H9 (cell line): Measurements from ENCODE around the gene BZW2. TPM values are rescaled to one million over a fixed set of nuclear protein-coding genes. Genes with fewer than 3 reads are reported as not detected.

Source experiments
- DNase-seq: peaks from one replicate; pipeline ENCODE4 v3.0.0-alpha.2; 2017
- H2AFZ ChIP-seq: one replicate; pipeline ENCODE4 v1.6.1; 2013; ENCODE audit warnings: mild to moderate bottlenecking, low read length, control low read depth, moderate library complexity
- H2AK5ac ChIP-seq: 2 replicates; pipeline ENCODE4 v1.6.1; 2013; ENCODE audit warnings: low read length, control low read depth, mixed read lengths; ENCODE audit not compliant: insufficient read length
- H2BK120ac ChIP-seq: one replicate; pipeline ENCODE4 v1.6.1; 2013; ENCODE audit warnings: low read depth, mild to moderate bottlenecking, low read length, control low read depth, inconsistent platforms; ENCODE audit not compliant: poor library complexity, severe bottlenecking
- H2BK12ac ChIP-seq: 2 replicates; pipeline ENCODE4 v1.6.1; 2013; ENCODE audit warnings: low read length, control low read depth, mixed read lengths, low read depth; ENCODE audit not compliant: insufficient read length
- H2BK15ac ChIP-seq: 2 replicates; pipeline ENCODE4 v1.6.1; 2013; ENCODE audit warnings: low read depth, low read length, control low read depth
- H2BK20ac ChIP-seq: one replicate; pipeline ENCODE4 v1.6.1; 2013; ENCODE audit warnings: low read depth, mild to moderate bottlenecking, low read length, control low read depth, inconsistent platforms; ENCODE audit not compliant: poor library complexity, severe bottlenecking
- H2BK5ac ChIP-seq: 2 replicates; pipeline ENCODE4 v1.6.1; 2013; ENCODE audit warnings: low read length, control low read depth, mixed read lengths; ENCODE audit not compliant: insufficient read length
- H3K14ac ChIP-seq: 2 replicates; pipeline ENCODE4 v1.6.1; 2013; ENCODE audit warnings: low read length, control low read depth; ENCODE audit not compliant: insufficient read depth
- H3K18ac ChIP-seq: 2 replicates; pipeline ENCODE4 v1.6.1; 2013; ENCODE audit warnings: low read depth, mild to moderate bottlenecking, mixed read lengths, low read length, control low read depth; ENCODE audit not compliant: insufficient read length
- H3K23ac ChIP-seq: 2 replicates; pipeline ENCODE4 v1.6.1; 2013; ENCODE audit warnings: low read length, control low read depth, mixed read lengths, low read depth; ENCODE audit not compliant: insufficient read length
- H3K23me2 ChIP-seq: 2 replicates; pipeline ENCODE4 v1.6.1; 2013; ENCODE audit warnings: low read depth, mild to moderate bottlenecking, mixed read lengths, low read length, control low read depth; ENCODE audit not compliant: insufficient read length, poor library complexity, severe bottlenecking
- H3K27ac ChIP-seq: 2 replicates; pipeline ENCODE4 v1.5.1; 2013; ENCODE audit warnings: low read length, control low read depth, mixed read lengths, low read depth; ENCODE audit not compliant: insufficient read length
- H3K27me3 ChIP-seq: 2 replicates; pipeline ENCODE4 v1.6.1; 2013; ENCODE audit warnings: low read length, control low read depth, inconsistent platforms; ENCODE audit not compliant: insufficient read depth
- H3K4ac ChIP-seq: 2 replicates; pipeline ENCODE4 v1.6.1; 2013; ENCODE audit warnings: low read depth, mild to moderate bottlenecking, control low read depth, inconsistent platforms, low read length, moderate library complexity
- H3K4me1 ChIP-seq: 2 replicates; pipeline ENCODE4 v1.6.1; 2013; ENCODE audit warnings: low read length, control low read depth, inconsistent platforms; ENCODE audit not compliant: insufficient read depth
- H3K4me2 ChIP-seq: 2 replicates; pipeline ENCODE4 v1.6.1; 2013; ENCODE audit warnings: low read length, control low read depth, mixed read lengths; ENCODE audit not compliant: insufficient read length, insufficient read depth
- H3K56ac ChIP-seq: 2 replicates; pipeline ENCODE4 v1.6.1; 2013; ENCODE audit warnings: low read depth, mild to moderate bottlenecking, mixed read lengths, low read length, control low read depth; ENCODE audit not compliant: insufficient read length
- H3K79me1 ChIP-seq: 2 replicates; pipeline ENCODE4 v1.6.1; 2013; ENCODE audit warnings: low read depth, mild to moderate bottlenecking, moderate library complexity, low read length, control low read depth, inconsistent platforms; ENCODE audit not compliant: insufficient read depth, poor library complexity, severe bottlenecking
- H3K79me2 ChIP-seq: 2 replicates; pipeline ENCODE4 v1.6.1; 2013; ENCODE audit warnings: low read length, control low read depth, inconsistent platforms; ENCODE audit not compliant: insufficient read depth
- H3K9ac ChIP-seq: 2 replicates; pipeline ENCODE4 v1.6.1; 2013; ENCODE audit warnings: low read length, control low read depth, mixed read lengths; ENCODE audit not compliant: insufficient read length; ENCODE audit errors: extremely low read depth
- H3K9me3 ChIP-seq: one replicate; pipeline ENCODE4 v1.6.1; 2013; ENCODE audit warnings: low read depth, low read length, inconsistent platforms; ENCODE audit not compliant: control insufficient read depth
- H3T11ph ChIP-seq: one replicate; pipeline ENCODE4 v1.6.1; 2013; ENCODE audit warnings: mild to moderate bottlenecking, low read length, control low read depth, inconsistent platforms
- H4K20me1 ChIP-seq: one replicate; pipeline ENCODE4 v1.6.1; 2013; ENCODE audit not compliant: control insufficient read depth, insufficient read length, insufficient read depth
- H4K5ac ChIP-seq: 2 replicates; pipeline ENCODE4 v1.6.1; 2013; ENCODE audit warnings: low read depth, mild to moderate bottlenecking, mixed read lengths, low read length, control low read depth; ENCODE audit not compliant: insufficient read length
- H4K8ac ChIP-seq: replicated peaks from 2 replicates; pipeline ENCODE4 v1.6.1; 2013; ENCODE audit warnings: low read length, control low read depth, mixed read lengths, low read depth; ENCODE audit not compliant: insufficient read length
- H4K91ac ChIP-seq: 2 replicates; pipeline ENCODE4 v1.6.1; 2013; ENCODE audit warnings: low read depth, mild to moderate bottlenecking, moderate library complexity, mixed read lengths, low read length, control low read depth; ENCODE audit not compliant: insufficient read length
- H3K27ac Mint-ChIP-seq, 3 experiments: 2 replicates in 2 of 3; 3 replicates in 1 of 3; pipeline ENCODE4 v1.8.0; 2020 to 2021; ENCODE audit warnings: mixed read lengths in 3 of 3, mild to moderate bottlenecking in 1 of 3, moderate library complexity in 1 of 3
- H3K27me3 Mint-ChIP-seq: 2 replicates; pipeline ENCODE4 v1.8.0; 2021; ENCODE audit warnings: low read depth, mild to moderate bottlenecking, moderate library complexity, mixed read lengths
- H3K36me3 Mint-ChIP-seq, 3 experiments: 2 replicates in 2 of 3; 3 replicates in 1 of 3; pipeline ENCODE4 v1.8.0; 2020 to 2021; ENCODE audit warnings: low read depth in 3 of 3, mixed read lengths in 3 of 3; ENCODE audit not compliant: insufficient read depth in 1 of 3
- H3K4me1 Mint-ChIP-seq, 2 experiments: 2 replicates each; pipeline ENCODE4 v1.8.0; 2020; ENCODE audit warnings: mixed read lengths in 2 of 2
- H3K4me3 Mint-ChIP-seq, 2 experiments: 2 replicates in 1 of 2; 3 replicates in 1 of 2; pipeline ENCODE4 v1.8.0; 2020 to 2021; ENCODE audit warnings: mild to moderate bottlenecking in 2 of 2, mixed read lengths in 2 of 2, moderate library complexity in 1 of 2
- H3K9me3 Mint-ChIP-seq, 2 experiments: 2 replicates in 1 of 2; 3 replicates in 1 of 2; pipeline ENCODE4 v1.8.0; 2020; ENCODE audit warnings: mild to moderate bottlenecking in 2 of 2, mixed read lengths in 2 of 2, moderate library complexity in 1 of 2
- total RNA-seq: library from RNA; stranded (reverse); gene quantifications from 2 replicates; pipeline ENCODE4 v1.2.1, GENCODE V29; 2021
- TF ChIP-seq, protein P1 (sequence below): fragments of 200-600 bp; sonication (generic); conservative IDR thresholded peaks from 3 replicates; pipeline ENCODE4 v1.8.0; 2021; ENCODE audit warnings: antibody characterized with exemption, mild to moderate bottlenecking

BZW2 gene
- total RNA-seq, 1 experiment from 2014 or later, result 64.6 TPM

DNA sequence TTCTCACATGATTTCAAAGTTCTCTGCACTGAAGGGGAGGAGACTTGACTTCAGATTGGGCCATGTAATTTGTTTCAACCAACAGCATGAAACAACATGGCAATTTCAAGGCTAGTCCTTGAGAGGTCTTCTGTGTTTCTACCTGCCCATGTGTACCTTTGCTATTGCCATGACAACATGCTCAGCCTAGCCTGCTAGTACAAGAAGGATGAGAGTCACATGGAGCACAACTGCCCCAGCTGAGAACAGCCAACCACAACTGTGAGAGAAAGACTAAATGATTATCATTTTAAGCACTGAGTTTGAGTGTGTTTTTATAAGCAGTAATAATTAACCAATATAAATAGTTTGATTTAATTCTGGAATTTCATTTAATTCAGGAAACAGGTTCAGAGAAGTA lies 42.3 kb upstream of the BZW2 start:
- Histone ChIP-seq H3K9ac (no peak overlapping the region), H3K18ac (no peak overlapping the region), H3K23ac (no peak overlapping the region), H3K9me3 (no peaks in the 10 kb centered on the region), H2BK20ac (no peak overlapping the region), H3T11ph (no peak overlapping the region), H4K91ac (no peak overlapping the region), H3K56ac (no peak overlapping the region), H4K20me1 (no peaks in the 10 kb centered on the region), H3K14ac (no peak overlapping the region), H3K4me1 (no peaks in the 10 kb centered on the region), H2AFZ (no peak overlapping the region), H2AK5ac (no peak overlapping the region), H4K8ac (no peak overlapping the region), H3K79me1 (no peaks in the 10 kb centered on the region), H3K79me2 (no peaks in the 10 kb centered on the region), H3K4ac (no peak overlapping the region), H3K4me2 (no peak overlapping the region), H4K5ac (no peak overlapping the region), H3K27me3 (no peaks in the 10 kb centered on the region), H2BK12ac (no peak overlapping the region), H2BK120ac (no peak overlapping the region), H2BK5ac (no peak overlapping the region), H3K27ac (no peak overlapping the region), H3K23me2 (no peaks in the 10 kb centered on the region), H2BK15ac (no peak overlapping the region)
- TF ChIP-seq, protein P1, sequence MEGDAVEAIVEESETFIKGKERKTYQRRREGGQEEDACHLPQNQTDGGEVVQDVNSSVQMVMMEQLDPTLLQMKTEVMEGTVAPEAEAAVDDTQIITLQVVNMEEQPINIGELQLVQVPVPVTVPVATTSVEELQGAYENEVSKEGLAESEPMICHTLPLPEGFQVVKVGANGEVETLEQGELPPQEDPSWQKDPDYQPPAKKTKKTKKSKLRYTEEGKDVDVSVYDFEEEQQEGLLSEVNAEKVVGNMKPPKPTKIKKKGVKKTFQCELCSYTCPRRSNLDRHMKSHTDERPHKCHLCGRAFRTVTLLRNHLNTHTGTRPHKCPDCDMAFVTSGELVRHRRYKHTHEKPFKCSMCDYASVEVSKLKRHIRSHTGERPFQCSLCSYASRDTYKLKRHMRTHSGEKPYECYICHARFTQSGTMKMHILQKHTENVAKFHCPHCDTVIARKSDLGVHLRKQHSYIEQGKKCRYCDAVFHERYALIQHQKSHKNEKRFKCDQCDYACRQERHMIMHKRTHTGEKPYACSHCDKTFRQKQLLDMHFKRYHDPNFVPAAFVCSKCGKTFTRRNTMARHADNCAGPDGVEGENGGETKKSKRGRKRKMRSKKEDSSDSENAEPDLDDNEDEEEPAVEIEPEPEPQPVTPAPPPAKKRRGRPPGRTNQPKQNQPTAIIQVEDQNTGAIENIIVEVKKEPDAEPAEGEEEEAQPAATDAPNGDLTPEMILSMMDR, result no peak
- no peak overlapping the region for H3K27ac Mint-ChIP-seq
- no peak overlapping the region for H3K4me3 Mint-ChIP-seq
- H3K9me3 Mint-ChIP-seq, result no peaks in the 10 kb centered on the region
- no peaks in the 10 kb centered on the region for H3K27me3 Mint-ChIP-seq
- no peak for DNase-seq
- H3K4me1 Mint-ChIP-seq, result peaks cover 1 to 2% of the 10 kb centered on the region in 2 experiments; a peak in 3 of 4 replicates
- H3K36me3 Mint-ChIP-seq, result peaks cover 7 to 21% (median 7%) of the 10 kb centered on the region in 3 experiments; a peak in 4 of 7 replicates
